Measurements from ENCODE around the gene CSPG4.
A peak's percentile ranks its signal among the peaks of the same experiment; 100 is the strongest.
"Not testable (repeated sequence)": the region's sequence is repeated elsewhere in the genome, so short reads cannot be mapped to it uniquely, and the experiment has no call there.

Gene CSPG4

DNA sequence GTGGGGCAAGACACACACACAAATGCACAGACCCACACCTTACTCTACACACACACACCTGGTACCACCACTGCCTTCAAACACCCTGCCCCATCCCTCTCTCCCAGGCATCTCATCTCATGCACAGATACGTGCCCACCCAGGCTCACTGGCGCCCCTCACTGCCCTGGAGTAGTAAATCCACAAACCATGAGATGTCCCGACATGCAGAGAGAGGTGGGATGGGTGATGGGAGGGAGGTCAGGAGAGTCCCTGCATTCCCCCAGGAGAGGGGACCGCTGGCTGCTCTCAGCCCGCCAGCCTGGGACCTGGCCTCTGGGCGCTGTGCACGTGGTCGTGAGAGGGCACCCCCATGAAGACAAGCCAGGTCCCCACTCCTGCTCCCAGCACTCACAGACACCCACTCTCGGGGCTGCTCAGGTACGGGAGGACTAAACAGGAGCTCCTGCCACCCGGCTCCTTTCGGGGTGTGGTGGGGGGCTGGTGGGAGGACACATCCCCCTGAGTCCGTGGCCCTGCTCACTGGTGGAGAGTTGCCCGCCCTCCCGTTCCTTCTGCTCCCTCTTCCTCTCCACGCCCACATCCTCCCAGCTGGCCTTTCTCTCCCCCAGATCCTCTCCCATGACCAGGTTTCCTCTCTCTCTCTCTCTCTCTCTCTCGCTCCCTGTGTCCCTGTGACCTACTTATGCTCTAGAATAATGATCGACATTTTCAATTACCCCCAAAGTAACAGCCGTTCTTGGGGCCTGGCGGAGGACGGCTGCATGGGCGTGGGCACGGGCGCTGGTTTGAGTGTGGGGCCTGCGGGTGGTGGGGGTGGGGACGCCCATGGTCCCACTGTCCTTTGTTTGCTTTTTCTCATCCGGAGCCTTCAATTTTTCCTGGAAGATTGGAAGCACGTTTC lies 18.9 kb upstream of the CSPG4 start:
- peak; percentile 46 for DNase-seq
- H3K27me3 ChIP-seq (ENCODE audit: insufficient read depth, low read length, poor library complexity), result no peaks in the 10 kb centered on the region
- H3K9me3 ChIP-seq (ENCODE audit: insufficient read depth, low read length, severe bottlenecking), result no peaks in the 10 kb centered on the region
- H3K4me2 ChIP-seq (ENCODE audit: insufficient read depth, low read length), result no peak overlapping the region
- ATAC-seq (ENCODE audit: insufficient read depth, low read depth), result peak; percentile 34; the same call in 1 of the 3 replicates
- no peaks in the 10 kb centered on the region for H3K36me3 ChIP-seq (ENCODE audit: insufficient read depth, low read length)
- no peak overlapping the region for H3K4me3 ChIP-seq (ENCODE audit: low read depth in 1 of 2, low read length in 2 of 2)
- H3K27ac ChIP-seq (ENCODE audit: low read length), result no peak overlapping the region
- no peaks in the 10 kb centered on the region for H4K20me1 ChIP-seq (ENCODE audit: insufficient read depth, low read length)
- H3K79me2 ChIP-seq (ENCODE audit: insufficient read depth, low read length), result no peaks in the 10 kb centered on the region
- H2AFZ ChIP-seq (ENCODE audit: low read depth, low read length), result no peak overlapping the region
- H3K4me1 ChIP-seq (ENCODE audit: insufficient read depth, low read length), result no peaks in the 10 kb centered on the region
- TF ChIP-seq, protein P1, sequence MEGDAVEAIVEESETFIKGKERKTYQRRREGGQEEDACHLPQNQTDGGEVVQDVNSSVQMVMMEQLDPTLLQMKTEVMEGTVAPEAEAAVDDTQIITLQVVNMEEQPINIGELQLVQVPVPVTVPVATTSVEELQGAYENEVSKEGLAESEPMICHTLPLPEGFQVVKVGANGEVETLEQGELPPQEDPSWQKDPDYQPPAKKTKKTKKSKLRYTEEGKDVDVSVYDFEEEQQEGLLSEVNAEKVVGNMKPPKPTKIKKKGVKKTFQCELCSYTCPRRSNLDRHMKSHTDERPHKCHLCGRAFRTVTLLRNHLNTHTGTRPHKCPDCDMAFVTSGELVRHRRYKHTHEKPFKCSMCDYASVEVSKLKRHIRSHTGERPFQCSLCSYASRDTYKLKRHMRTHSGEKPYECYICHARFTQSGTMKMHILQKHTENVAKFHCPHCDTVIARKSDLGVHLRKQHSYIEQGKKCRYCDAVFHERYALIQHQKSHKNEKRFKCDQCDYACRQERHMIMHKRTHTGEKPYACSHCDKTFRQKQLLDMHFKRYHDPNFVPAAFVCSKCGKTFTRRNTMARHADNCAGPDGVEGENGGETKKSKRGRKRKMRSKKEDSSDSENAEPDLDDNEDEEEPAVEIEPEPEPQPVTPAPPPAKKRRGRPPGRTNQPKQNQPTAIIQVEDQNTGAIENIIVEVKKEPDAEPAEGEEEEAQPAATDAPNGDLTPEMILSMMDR (IDR thresholded peaks at IDR 0.05; ENCODE audit: borderline replicate concordance, extremely low read depth, low read length, poor library complexity, severe bottlenecking), result peak; percentile 14
- TF ChIP-seq EZH2 (IDR thresholded peaks at IDR 0.05; ENCODE audit: borderline replicate concordance, low read depth, low read length, severe bottlenecking), result no peak
- no peak overlapping the region for H3K9ac ChIP-seq (ENCODE audit: low read depth, low read length)

DNA sequence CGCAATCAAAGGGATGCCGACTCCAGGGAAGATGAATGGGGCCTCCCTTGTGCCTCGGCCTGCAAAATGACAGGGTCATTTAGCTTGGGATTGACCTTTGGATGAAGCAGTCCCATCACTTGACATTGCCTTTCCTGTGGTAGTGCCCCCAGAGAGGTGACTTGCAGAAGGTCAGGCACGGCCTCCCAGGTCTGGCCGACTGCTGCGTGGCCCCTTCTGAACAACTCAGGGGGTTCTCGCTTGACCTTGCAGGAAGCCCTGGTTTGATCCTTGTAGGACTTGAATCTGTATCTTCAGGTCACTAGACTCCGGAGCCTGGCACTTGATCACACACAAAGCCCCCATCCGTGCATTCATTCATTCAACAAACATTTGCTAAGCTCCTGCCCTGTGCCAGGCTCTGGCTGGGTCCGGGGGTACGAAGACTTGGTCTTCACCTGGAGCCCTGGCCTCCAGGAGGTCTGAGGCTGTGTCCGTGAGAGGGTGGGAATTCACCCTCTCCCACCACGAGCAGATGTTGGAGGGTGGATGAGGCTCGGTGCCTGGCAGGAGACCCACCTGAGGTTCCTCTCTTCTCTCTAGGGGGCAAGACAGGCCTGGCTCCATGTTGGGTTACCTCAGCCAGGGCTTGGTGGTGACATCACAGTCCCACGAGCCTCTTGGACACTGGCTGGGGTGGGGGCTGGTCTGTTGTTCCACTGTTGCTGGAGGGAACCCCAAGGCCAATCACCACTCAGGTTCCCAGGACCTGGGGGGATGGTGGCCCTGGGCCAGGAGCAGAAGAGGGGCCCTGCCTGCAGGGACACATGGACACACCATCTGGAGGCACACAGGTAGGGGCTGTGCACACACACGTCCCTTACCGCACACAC lies 18.0 kb upstream of the CSPG4 start:
- H2AFZ ChIP-seq (ENCODE audit: low read depth, low read length); H4K20me1 ChIP-seq (ENCODE audit: insufficient read depth, low read length); H3K4me1 ChIP-seq (ENCODE audit: insufficient read depth, low read length); H3K9ac ChIP-seq (ENCODE audit: low read depth, low read length); H3K27me3 ChIP-seq (ENCODE audit: insufficient read depth, low read length, poor library complexity); H3K4me3 ChIP-seq (ENCODE audit: low read depth in 1 of 2, low read length in 2 of 2); H3K27ac ChIP-seq (ENCODE audit: low read length); H3K4me2 ChIP-seq (ENCODE audit: insufficient read depth, low read length); DNase-seq; H3K79me2 ChIP-seq (ENCODE audit: insufficient read depth, low read length); ATAC-seq (ENCODE audit: insufficient read depth, low read depth); H3K9me3 ChIP-seq (ENCODE audit: insufficient read depth, low read length, severe bottlenecking); H3K36me3 ChIP-seq (ENCODE audit: insufficient read depth, low read length): not testable (repeated sequence)

DNA sequence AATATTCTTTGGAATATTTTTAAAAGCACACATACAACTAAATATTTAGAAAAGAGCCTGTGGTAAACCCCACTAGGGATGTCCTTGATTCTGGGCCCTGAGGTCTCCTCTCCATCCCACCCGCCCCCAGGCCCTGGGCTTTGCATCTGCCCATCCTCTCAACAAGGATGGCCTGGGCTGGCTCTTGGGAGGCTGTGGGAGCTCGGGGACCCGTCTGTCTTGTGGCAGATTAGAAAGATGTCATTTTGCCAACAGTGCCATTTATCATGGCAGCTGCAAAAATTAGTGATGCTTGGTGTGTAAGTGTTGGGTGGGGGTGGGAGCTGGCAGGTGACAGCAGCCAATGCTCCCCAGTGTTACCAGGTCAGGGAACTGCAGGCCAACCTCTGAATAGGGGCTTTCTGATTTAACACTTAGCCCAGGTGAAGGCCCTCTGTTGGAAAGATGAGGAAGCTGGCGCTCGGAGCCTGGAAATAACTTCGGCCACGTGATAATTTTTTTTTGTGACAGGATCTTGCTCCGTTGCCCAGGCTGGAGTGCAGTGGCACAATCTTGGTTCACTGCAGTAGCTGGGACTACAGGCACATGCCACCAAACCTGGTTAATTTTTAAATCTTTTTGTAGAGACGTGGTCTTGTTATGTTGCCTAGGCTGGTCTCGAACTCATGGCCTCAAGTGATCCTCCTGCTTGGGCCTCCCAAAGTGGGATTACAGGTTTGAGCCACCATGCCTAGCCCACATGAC lies 16.9 kb upstream of the CSPG4 start:
- H3K4me2 ChIP-seq (ENCODE audit: insufficient read depth, low read length), result no peak overlapping the region
- H3K36me3 ChIP-seq (ENCODE audit: insufficient read depth, low read length), result no peaks in the 10 kb centered on the region
- H3K4me3 ChIP-seq (ENCODE audit: low read depth in 1 of 2, low read length in 2 of 2), result no peak overlapping the region
- no peaks in the 10 kb centered on the region for H3K4me1 ChIP-seq (ENCODE audit: insufficient read depth, low read length)
- no peak overlapping the region for H3K9ac ChIP-seq (ENCODE audit: low read depth, low read length)
- TF ChIP-seq, protein P1 (IDR thresholded peaks at IDR 0.05; ENCODE audit: borderline replicate concordance, extremely low read depth, low read length, poor library complexity, severe bottlenecking), result no peak
- no peak for TF ChIP-seq EZH2 (IDR thresholded peaks at IDR 0.05; ENCODE audit: borderline replicate concordance, low read depth, low read length, severe bottlenecking)
- no peaks in the 10 kb centered on the region for H3K9me3 ChIP-seq (ENCODE audit: insufficient read depth, low read length, severe bottlenecking)
- no peak overlapping the region for H2AFZ ChIP-seq (ENCODE audit: low read depth, low read length)
- no peak for DNase-seq
- ATAC-seq (ENCODE audit: insufficient read depth, low read depth), result no peak
- no peaks in the 10 kb centered on the region for H3K27me3 ChIP-seq (ENCODE audit: insufficient read depth, low read length, poor library complexity)
- H3K79me2 ChIP-seq (ENCODE audit: insufficient read depth, low read length), result no peaks in the 10 kb centered on the region
- H4K20me1 ChIP-seq (ENCODE audit: insufficient read depth, low read length), result no peaks in the 10 kb centered on the region
- no peak overlapping the region for H3K27ac ChIP-seq (ENCODE audit: low read length)

Measured in DND-41 (cell line).